Keratinocyte (primary cell): Measurements from ENCODE around the gene NAPA. TPM values are rescaled to one million over a fixed set of nuclear protein-coding genes. Genes with fewer than 3 reads are reported as not detected.
A peak's percentile ranks its signal among the peaks of the same experiment; 100 is the strongest.

ENCODE experiments used
- DNase-seq: peaks from one replicate; pipeline ENCODE4 v3.0.0-alpha.2; 2011; ENCODE audit warnings: low read depth, missing footprints, low spot score
- FAIRE-seq: peaks from 2 replicates; lab custom pipeline; 2011; peaks lifted over from hg19 to GRCh38; lab: Jason Lieb, UNC
- H2AFZ ChIP-seq: 2 replicates; pipeline ENCODE4 v1.6.0; 2012; ENCODE audit warnings: low read length, control low read depth, inconsistent platforms; ENCODE audit not compliant: control insufficient read depth
- H3K27ac ChIP-seq: 2 replicates; pipeline ENCODE4 v1.5.1; 2011; ENCODE audit warnings: low read length; ENCODE audit not compliant: control insufficient read depth, insufficient read depth
- H3K27me3 ChIP-seq: 3 replicates; pipeline ENCODE4 v1.6.0; 2011; ENCODE audit warnings: low read length; ENCODE audit not compliant: control insufficient read depth, insufficient read depth; ENCODE audit errors: extremely low read depth
- H3K36me3 ChIP-seq, 2 experiments: 2 replicates in 1 of 2; 3 replicates in 1 of 2; pipeline ENCODE4 v1.5.1; 2011; ENCODE audit warnings: low read length in 2 of 2, mild to moderate bottlenecking in 1 of 2; ENCODE audit not compliant: control insufficient read depth in 2 of 2, insufficient read depth in 2 of 2; ENCODE audit errors: extremely low read depth in 1 of 2
- H3K4me1 ChIP-seq: 3 replicates; pipeline ENCODE4 v1.5.1; 2011; ENCODE audit warnings: low read length; ENCODE audit not compliant: control insufficient read depth, insufficient read depth; ENCODE audit errors: extremely low read depth
- H3K4me2 ChIP-seq: 3 replicates; pipeline ENCODE4 v1.6.0; 2011; ENCODE audit warnings: low read depth, low read length; ENCODE audit not compliant: control insufficient read depth, insufficient read depth; ENCODE audit errors: extremely low read depth
- H3K4me3 ChIP-seq, 3 experiments: fragments of 200-600 bp in 1 of 3; sonication (generic) in 1 of 3; 2 replicates in 2 of 3; 3 replicates in 1 of 3; pipeline ENCODE4 v1.5.1; 2011 to 2016; ENCODE audit warnings: low read length in 3 of 3, mild to moderate bottlenecking in 3 of 3, control low read depth in 2 of 3, inconsistent platforms in 1 of 3, low read depth in 1 of 3, mixed read lengths in 1 of 3, mixed run types in 1 of 3, moderate library complexity in 1 of 3; ENCODE audit not compliant: control insufficient read depth in 2 of 3, insufficient read depth in 2 of 3; ENCODE audit errors: extremely low read depth in 1 of 3
- H3K79me2 ChIP-seq: 2 replicates; pipeline ENCODE4 v1.6.0; 2012; ENCODE audit warnings: low read length; ENCODE audit not compliant: control insufficient read depth, insufficient read depth
- H3K9ac ChIP-seq: 3 replicates; pipeline ENCODE4 v1.6.0; 2011; ENCODE audit warnings: low read length; ENCODE audit not compliant: control insufficient read depth, insufficient read depth; ENCODE audit errors: extremely low read depth
- H3K9me1 ChIP-seq: 3 replicates; pipeline ENCODE4 v1.6.0; 2011; ENCODE audit warnings: low read length; ENCODE audit not compliant: control insufficient read depth, insufficient read depth; ENCODE audit errors: extremely low read depth
- H3K9me3 ChIP-seq: 2 replicates; pipeline ENCODE4 v1.5.1; 2012; ENCODE audit warnings: low read depth, low read length; ENCODE audit not compliant: control insufficient read depth
- H4K20me1 ChIP-seq: 3 replicates; pipeline ENCODE4 v1.6.0; 2011; ENCODE audit warnings: low read length; ENCODE audit not compliant: control insufficient read depth, insufficient read depth; ENCODE audit errors: extremely low read depth
- CTCF ChIP-seq, 3 experiments: IDR thresholded peaks in 1 of 3; conservative IDR thresholded peaks in 1 of 3; optimal IDR thresholded peaks in 1 of 3; 2 replicates in 2 of 3; 3 replicates in 1 of 3; pipeline versions ENCODE3 to v1.5.1; 2011; ENCODE audit warnings: low read length in 3 of 3, mild to moderate bottlenecking in 3 of 3, moderate library complexity in 2 of 3, control low read depth in 1 of 3, inconsistent platforms in 1 of 3; ENCODE audit not compliant: insufficient read depth in 2 of 3; ENCODE audit errors: extremely low read depth in 1 of 3
- EZH2 ChIP-seq: IDR thresholded peaks from one replicate; pipeline ENCODE4 v1.6.1; 2012; ENCODE audit warnings: inconsistent platforms, mild to moderate bottlenecking, low read length, moderate library complexity
- dilution Hi-C: fragments of 300-500 bp; cut with MboI; formaldehyde crosslinking; loops from one replicate; pipeline ENCODE4 v1.7.0; 2020; ENCODE audit warnings: low sequenced_read_pairs; ENCODE audit not compliant: extremely low pct_ligation_motif_present
- polyA plus RNA-seq, 5 experiments: library from polyadenylated mRNA; depleted of rRNA in 3 of 5; stranded (reverse) in 3 of 5; stranded (forward) in 1 of 5; unstranded in 1 of 5; fragments of >200 nt; gene quantifications; 1 replicate in 1 of 5; 2 replicates in 3 of 5; 3 replicates in 1 of 5; pipeline versions ENCODE4 v1.2.1 to v1.2.3, GENCODE V29; 2011 to 2012; ENCODE audit warnings: missing spikeins in 2 of 5, low read depth in 1 of 5, low replicate concordance in 1 of 5

Gene NAPA
- polyA plus RNA-seq, 1 donor (not counting 4 experiments of a cell fraction or from before 2014, with no cell fraction given) = 89.0 TPM

- TF ChIP-seq EZH2 (no peak), CTCF (optimal IDR thresholded peaks at IDR 0.05 in 1 of 3, IDR thresholded peaks at IDR 0.05 in 1 of 3, conservative IDR thresholded peaks at IDR 0.05 in 1 of 3; ENCODE audit: extremely low read depth in 1 of 3, insufficient read depth in 2 of 3, low read length in 3 of 3) (no peak)
- Histone ChIP-seq H3K27me3 (no peaks in the 10 kb centered on the region), H3K79me2 (peaks cover 66% of the 10 kb centered on the region), H3K9me1 (peaks cover 2% of the 10 kb centered on the region), H3K9ac (peak overlapping the region; percentile 99), H2AFZ (no peak overlapping the region), H3K4me1 (peaks cover 49% of the 10 kb centered on the region), H3K36me3 (no peaks in the 10 kb centered on the region), H3K4me2 (peak overlapping the region; percentile 91), H3K4me3 (peak overlapping the region; percentile 6 to 96 (median 87)), H4K20me1 (no peaks in the 10 kb centered on the region), H3K27ac (peak overlapping the region; percentile 59), H3K9me3 (no peaks in the 10 kb centered on the region)
- dilution Hi-C loops = no loop called here
- FAIRE-seq = peak; percentile 44
- DNase-seq = no peak
Measured at GRCh38 chr19:47512183-47512947, 2.5 kb downstream of the NAPA start.

- no peak for TF ChIP-seq EZH2
- no peak for TF ChIP-seq CTCF (optimal IDR thresholded peaks at IDR 0.05 in 1 of 3, IDR thresholded peaks at IDR 0.05 in 1 of 3, conservative IDR thresholded peaks at IDR 0.05 in 1 of 3; ENCODE audit: extremely low read depth in 1 of 3, insufficient read depth in 2 of 3, low read length in 3 of 3)
- H3K79me2 ChIP-seq = peaks cover 73% of the 10 kb centered on the region
- H4K20me1 ChIP-seq = no peaks in the 10 kb centered on the region
- H3K9ac ChIP-seq = peak overlapping the region; percentile 99
- FAIRE-seq (no peak), DNase-seq (no peak)
- dilution Hi-C loops = no loop called here
- peak overlapping the region in 1 of 3 experiments; percentile 21 for H3K4me3 ChIP-seq
- H2AFZ ChIP-seq = no peak overlapping the region
- H3K4me1 ChIP-seq = peaks cover 49% of the 10 kb centered on the region
- no peaks in the 10 kb centered on the region for H3K27me3 ChIP-seq
- peaks cover 0 to 2% of the 10 kb centered on the region in 2 experiments for H3K36me3 ChIP-seq
- peak overlapping the region; percentile 91 for H3K4me2 ChIP-seq
- H3K9me3 ChIP-seq = no peaks in the 10 kb centered on the region
- H3K27ac ChIP-seq = peak overlapping the region; percentile 59
- peaks cover 2% of the 10 kb centered on the region for H3K9me1 ChIP-seq
Measured at GRCh38 chr19:47511681-47512080, 3.2 kb downstream of the NAPA start.
